HG03045 (cell line): ENCODE data around the gene FYCO1.

Source experiments
- ATAC-seq: cut with Tn5 transposase; IDR thresholded peaks from one replicate; pipeline ENCODE4 v1.9.1; 2021; ENCODE audit warnings: mild to moderate bottlenecking, moderate library complexity; ENCODE audit not compliant: unreplicated experiment

FYCO1 gene

DNA sequence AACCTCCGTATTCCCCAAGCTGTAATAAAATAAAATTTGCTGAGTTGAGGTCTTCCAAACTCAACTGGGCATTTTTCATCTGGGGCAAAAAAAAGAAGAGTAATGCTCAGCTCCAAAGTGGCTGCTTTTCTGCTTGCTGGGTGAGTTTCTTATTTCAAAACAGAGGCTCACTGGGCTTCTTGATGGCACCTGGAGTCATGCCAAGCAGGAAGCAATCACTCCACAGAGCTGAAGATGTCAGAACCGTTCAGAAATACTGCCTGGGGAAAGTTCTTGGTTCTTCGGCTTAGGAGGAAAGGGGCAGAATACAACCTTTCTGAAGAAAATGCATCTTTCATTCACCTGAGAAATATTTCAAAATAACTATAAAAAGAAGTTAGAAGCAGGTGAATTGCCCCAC, 105.2 kb downstream of the FYCO1 start:
- ATAC-seq, result no peak

DNA sequence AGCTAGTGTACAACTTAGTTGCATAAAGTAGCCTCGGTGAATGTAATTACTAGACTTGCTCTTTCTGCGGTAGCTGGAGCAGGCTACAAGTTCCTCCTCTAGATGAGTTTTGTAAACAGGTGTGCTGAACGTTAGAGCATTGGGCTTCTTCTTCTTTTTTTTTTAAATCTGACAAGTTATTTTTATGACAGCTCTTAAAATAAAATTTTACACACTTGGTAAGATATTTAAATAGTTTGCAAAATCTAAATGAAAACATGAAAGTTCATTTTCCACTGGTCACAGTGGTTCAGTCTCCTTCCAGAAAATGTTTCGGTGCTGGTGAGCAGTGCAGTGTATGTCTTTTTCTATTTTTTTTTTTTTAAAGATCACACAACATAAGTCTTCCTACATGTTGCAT, 106.3 kb downstream of the FYCO1 start:
- ATAC-seq, result no peak

DNA sequence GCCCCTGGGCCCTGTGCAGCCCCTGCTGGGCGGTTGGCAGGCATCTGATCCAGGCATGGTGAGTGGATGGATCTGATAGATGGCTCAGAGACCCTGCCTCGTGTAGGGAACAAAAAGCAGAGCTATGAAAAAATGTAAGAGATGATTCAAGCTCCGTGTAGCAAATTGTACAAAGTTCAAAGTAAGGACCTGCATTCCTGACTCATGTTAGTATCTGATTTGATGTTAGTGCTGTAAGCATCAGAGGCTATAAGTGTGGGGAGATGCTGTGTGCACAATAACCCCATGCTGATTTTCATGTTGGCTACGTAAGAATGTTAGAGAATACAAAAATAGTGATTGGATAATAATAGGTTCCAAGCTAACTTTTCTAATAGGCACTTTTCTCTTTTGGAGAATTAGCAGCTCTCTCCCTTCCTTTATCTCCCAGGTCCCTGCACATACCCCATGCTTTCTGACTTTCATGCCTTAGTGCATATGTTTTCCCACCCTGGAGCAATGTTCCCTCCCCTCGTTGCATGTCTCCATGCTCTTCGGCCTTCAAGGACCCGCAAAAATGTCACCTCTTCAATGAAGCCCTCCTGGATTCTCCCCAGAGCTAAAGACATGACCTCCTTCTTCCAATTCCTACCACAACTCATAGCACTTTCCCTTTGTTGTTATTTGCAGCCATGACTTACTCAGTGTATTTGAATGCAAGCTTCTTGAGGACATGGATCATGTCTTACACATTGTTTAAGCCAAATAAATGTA, 107.7 kb downstream of the FYCO1 start:
- ATAC-seq, result no peak

DNA sequence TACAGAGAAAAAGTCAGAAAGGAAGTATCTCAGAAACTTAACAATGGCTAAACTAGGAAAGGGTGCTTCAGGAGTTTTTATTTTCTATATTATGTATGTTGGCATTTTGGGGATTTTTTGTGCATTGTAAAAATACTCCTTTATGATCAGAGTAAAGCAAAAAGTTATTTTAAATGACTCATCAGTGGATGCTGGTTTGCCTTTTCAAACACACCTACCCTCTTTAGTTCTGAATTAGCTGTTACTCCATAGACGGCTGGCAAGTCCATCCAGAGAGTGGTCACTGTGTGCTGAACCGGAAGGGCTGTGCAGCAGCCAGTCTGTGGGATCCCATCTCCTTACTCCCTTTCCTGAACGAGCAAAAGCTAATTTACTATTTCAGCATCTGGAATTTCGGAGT, 108.3 kb downstream of the FYCO1 start:
- no peak for ATAC-seq

DNA sequence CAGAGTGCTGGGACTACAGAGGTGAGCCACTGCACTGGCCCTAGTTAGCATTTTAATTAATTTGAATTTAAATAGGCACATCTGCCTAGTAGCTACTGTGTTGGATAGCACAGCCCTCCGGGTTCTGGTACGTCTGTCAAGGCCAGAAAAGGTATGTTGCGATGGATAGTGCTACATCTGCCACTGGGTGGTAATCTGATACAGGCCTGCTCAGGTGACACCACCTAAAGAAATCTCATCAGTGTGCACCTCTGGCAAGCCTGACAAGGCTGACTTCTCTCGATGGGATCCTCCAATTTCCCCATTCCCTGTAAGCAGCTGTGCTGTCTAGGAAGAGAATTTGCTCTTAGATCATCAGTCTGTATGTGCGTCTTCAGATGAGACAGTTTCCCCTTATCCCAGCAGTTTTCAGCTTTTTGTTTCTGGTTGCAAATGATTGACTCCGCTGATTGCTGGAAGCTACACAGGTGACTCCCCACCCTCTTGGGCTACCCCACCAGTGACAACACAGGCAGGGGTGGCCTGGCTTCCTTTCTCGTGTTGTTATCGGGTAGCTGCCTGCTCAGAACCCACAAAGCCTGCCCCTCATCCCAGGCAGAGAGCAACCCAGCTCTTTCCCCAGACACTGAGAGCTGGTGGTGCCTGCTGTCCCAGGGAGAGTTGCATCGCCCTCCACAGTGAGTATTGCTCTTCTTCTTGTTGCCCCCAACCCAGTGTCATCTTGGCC, 109.5 kb downstream of the FYCO1 start, which contains the start of gene CCR9:
Gene CCR9, plus strand, starts transcription at position 565 of the 727 bp plus-strand sequence. CDS start 8,391 bp downstream, outside the sequence.
- ATAC-seq, result no peak

DNA sequence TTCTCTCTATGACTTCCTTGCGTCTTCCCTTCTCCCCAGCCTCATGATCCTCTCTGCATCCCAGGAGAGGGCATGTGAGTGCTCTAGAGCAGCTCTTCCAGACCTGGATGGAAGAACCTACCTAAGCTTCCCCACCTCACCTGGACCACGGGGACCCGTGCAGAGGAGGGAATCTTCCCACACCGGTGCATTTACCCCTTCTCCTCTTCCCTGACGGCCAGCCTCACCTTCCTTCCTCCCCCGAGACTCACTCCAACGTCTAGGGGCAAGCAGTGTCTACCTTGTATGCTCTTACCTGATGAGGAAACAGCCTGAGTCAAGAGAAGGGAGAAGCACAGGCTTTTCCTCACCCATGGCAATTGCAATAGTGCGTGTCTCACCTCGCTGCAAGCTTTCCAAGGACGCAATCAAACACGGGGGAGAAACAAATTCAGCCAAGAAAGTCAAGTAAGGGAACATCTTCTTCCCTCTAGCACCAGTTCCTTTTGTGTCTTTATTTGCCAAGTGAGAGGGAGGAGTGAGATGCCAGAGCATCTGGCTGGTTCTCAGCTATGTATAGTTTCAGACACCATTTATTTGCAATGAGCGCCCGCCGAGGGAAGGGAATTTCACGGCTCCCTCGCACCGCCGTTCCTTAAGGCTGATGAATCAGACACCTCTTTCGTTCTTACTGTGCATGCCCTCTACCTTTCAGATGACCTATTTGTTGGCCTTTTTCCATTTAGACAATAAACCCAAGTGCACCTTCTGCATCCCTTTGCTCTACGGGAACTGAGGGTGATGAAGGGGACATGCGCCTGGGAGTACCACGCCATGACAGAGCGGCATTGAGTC, 111.0 kb downstream of the FYCO1 start:
- ATAC-seq, result no peak

DNA sequence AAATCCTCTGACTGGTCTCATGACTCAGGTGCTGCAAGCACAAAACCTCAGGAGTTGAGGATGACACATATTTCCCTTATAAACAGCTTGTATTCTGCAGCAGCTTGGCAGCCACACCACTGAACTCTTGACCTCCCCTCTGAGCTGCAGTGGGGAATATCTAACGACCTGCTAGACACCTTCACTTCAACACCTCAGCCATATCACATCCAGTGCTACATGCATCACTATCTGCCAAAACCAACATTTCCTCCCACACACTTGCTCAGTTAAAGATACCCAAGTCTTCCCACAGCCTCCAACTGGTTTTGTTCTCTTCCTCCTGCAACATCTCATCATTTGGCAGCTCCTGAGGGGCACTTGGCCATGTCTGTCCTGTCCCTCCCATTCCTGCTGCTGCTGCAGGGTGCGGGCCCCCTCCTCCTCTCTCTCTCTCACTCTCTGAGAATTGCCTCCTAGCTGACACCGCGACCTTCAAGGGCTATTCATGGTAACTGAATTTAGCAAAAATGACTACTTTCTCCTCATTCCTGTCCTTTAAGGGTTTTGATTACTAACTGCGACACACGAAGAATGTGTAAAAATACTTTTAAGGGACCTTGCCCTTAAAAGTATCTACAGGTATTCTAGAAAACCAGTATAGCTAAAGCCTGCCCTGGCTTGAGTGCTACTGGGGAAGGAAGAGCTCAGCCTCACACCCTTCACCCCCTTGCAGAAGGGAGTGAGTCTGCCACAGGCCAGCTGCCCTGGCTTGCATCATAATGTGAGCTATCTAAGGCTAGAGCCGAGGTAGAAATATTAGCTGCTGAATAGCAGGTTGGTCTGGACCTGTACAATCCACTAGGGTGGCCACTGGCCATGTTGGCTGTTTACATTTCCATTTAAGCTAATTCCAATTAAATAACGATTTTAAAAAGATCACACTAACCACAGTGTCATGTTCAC, 114.3 kb downstream of the FYCO1 start:
- no peak for ATAC-seq

DNA sequence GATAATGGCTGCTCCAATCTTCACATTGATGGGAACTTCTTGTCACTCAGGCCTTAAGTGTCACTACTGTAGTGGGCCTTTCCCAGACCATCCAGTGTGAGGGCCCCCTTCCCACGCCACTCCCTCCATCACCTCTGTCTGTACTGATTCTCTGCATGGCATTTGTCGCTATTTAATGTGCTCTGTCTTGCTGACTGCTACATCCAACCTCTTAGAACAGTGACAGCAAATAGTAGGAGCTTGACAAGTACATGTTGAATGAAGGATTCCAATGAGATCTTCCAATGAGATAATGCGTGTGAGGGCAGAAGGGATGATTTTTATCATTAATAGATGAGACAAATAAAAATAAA, 114.9 kb downstream of the FYCO1 start:
- no peak for ATAC-seq

DNA sequence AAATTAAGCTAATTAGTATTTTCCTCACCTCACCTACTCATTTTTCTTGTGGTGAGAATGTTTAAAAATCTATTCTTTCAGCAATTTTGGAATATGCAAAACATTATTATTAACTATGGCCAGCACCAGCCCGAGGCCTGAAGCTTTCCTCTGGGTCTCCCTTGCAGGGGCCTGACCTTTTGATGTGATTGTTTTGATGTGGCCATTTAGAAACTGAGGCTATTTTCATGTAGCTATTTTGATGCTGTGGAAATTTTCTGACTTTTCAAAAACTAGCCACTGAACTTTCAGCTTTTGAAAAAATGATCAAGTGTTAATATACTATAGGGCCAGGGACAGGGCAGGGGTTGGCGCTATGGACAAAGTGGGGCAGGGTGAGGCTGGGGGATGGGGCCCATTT, 117.5 kb downstream of the FYCO1 start:
- no peak for ATAC-seq

DNA sequence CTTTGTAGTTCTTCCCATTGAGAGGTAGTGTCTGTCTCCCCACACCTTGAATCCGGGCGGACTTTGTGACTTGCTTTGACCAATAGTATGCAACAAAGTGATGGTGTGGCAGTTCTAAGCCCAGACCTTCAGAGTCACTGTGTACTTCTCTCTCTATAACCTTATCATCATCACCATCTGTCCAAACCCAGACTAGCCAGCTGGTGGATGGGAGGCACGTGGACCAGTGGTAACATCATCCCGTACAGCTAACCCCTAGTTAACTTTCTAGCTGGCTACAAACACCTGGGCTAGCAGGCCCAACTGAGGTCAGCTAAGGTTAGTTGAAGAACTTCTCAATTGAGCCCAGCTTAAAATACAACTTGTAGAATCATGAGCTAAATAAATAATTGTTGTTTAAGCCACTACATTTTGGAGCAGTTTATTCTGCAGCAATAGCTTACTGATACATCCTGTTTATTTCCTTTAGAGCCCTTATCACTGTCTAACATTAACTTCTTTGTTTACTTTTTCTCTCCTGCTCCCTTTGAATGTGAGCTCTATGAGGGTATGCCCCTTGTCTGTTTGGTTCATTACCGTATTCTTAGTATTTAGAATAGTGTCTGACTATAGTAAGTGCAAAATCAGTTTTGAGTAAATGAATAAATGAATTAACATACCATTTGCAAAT, 120.8 kb downstream of the FYCO1 start:
- no peak for ATAC-seq

DNA sequence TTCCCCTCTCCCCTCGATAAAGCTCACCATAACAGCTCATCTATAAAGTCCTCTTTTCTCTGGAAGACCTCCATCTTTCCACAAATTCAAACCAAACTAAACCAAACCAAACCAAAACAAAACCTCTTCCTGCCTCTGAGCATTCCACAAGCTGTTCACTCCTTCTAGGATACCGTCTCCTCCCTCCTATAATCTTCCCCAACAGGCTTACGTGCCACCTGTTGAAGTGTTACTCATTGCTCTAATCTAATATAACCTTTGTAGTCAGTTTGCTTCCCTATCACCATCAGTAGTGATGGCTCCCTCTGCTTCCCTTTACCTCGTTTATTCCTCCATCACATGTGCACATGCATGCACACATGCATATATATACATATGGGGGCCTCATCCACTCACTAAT, 122.0 kb downstream of the FYCO1 start:
- no peak for ATAC-seq

DNA sequence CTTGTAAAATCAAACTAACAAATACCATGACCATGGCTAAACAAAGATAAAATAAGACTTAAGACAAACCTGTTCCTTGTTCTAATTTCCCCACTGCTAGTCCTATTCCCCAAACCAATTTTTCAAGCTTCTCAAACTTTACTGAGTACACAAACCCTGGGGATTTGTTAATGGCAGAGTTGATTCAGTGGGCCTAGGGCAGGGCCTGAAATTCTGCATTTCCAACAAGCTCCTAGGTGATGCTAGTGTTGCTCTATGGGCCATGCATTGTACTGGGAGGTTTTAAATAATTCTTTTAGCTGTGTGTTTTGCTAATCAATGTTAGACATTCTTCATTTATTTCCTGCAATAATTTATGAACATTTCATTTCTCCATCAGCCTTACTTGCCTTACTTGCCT, 122.6 kb downstream of the FYCO1 start:
- ATAC-seq, result no peak

DNA sequence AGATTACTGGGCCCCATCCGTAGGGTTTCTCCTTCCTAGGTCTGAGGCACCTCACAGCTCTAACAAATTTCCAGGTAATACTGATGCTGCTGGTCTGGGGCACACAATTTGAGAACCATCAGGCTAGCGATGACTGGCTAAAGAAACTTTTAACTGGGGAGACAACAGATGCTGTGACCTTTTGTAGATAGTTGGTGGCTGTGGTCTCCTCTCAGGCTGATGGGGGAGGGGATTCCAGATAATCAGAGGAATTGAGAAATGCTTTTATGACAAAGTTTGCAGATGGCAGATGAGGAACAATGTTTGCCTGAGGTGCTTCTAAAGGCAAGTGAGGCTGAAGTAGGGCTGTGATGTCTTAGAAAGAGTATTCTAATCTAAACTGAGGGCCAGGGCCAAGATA, 123.1 kb downstream of the FYCO1 start:
- ATAC-seq, result no peak

DNA sequence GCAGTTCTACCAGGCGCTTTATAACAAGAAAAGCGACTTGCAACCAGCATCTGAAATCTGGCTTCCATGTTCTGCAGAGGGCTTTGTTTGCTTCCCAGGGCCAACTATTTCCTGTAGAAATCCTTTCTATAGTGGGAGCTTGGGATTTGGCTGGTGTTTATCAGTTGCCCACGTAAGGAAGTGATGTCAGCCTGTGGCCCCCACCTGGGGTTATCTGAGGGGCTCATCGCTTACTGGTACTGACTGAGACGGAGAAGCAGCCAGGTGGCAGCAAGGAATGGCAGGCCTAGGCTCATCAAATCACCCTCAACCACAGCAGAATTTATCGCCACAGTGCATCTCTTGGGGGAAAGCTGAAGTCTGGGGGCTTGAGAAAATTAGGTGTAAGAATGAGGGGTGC, 123.8 kb downstream of the FYCO1 start:
- ATAC-seq, result no peak

DNA sequence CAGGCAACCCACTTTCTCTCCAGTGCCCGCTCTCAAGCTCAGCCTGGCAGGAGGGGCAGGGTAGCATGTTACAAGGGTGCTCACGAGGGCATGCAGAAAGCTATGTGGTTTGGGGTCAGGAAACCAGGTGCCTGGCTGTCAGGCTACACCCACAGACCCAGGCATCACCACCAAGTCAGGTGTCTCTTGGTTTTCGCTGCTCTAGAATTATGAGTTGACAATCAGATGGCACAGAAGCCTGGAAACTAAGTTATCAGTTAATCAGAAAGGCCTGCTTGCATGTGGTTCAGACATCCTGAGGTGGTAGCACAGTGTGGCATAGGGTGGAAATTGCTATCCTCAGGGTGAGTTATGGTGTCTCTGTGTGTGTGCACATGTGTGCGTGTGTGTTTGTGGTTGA, 125.5 kb downstream of the FYCO1 start:
- no peak for ATAC-seq

DNA sequence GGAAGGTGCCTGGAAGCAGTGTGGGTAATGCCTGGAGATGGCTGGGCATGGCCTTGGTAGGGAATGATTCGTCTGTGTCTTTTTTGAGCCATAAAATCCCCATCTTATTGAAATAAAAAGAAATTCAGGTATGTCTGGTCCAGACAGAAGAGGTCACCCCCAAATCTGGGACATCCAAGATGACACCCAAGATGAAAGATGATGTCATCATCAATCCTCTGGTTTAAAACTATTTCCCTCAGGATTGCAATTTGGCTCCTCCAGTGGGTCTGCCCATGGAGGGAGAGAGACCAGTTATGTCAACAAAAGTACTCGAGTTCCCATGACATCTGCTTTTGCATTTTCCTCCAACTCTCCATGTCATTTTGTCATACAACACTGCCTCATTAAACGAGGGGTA, 126.0 kb downstream of the FYCO1 start:
- ATAC-seq, result no peak

DNA sequence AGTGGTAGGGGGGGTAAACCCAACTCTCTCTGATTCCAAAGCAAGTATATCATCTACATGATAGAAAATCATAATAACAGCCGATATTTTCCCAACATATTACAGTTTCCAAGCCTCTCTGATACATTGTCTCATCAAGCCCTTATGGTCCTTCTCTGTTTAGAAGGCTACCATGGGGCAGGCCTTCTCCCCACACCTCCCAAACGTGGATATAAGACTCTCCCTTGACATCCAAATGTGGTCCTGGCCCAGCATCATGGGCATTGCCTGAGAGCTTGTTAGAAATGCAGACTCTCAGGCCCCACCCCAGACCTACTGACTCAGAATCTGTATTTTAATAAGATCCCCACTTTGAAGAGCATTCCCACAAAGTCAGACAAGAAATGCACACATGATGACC, 127.0 kb downstream of the FYCO1 start:
- ATAC-seq, result no peak

DNA sequence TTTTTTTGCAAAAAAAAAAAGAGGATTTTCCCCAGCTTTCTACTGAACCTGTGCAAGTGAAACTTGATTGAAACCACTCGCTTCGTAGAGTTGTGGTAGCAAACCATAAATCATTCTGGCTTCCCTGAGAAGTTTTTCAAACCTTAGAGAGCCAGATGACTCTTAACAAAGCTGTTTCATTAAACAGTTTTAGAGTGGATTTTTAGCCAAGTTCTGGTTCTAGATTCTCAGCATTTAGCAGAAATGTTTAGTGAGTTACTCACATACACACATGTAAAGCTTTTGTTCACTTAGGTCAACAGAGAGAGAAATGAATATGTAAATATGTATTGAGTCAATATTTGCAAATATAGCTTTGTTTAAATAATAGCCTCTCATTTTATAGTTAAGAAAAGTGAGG, 127.4 kb downstream of the FYCO1 start:
- ATAC-seq, result no peak
